HG02588 (cell line): Measurements from ENCODE around the gene PRR23A.

ENCODE experiments used
- ATAC-seq: cut with Tn5 transposase; IDR thresholded peaks from one replicate; pipeline ENCODE4 v1.9.1; 2021; ENCODE audit warnings: mild to moderate bottlenecking, moderate library complexity; ENCODE audit not compliant: unreplicated experiment

The PRR23A gene

DNA sequence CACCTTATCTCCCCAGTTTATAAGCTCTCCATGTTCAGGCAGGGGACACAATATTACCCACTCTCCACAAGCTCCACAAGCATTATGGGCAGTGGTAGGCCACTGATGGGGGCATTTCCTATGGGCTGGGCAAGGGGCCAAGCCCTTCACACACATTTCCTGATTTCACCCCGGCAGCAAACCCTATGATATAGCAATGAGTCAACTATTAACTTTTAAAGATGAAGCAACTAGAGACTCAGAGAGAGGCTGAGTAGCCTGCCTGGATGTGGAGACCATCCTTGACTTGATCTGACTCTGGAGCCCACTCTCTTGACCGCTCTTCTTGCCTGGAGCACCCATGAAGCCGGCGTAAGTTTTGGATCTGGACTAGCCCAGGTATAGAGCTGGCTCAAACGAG is 31.6 kb downstream of the PRR23A start:
- ATAC-seq = no peak

DNA sequence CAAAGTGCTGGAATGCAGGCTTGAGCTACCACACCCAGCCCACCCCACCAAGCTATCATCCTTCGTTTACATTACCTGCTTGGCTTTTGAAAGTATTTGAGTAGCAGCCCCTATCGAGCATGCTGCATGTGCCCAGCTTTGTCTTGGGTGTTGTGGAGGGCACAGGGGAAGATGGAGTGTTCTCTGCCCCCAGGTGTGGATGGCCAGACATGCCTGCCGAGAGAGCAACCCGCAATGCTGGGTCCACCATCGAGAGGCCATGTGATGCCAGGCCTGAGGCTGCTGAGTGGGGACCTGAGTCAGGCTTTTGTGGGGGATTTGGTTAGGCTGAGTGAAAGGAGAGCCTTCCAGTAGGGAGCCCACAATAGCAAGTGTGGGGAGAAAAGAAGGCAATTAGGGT is 33.1 kb downstream of the PRR23A start:
- no peak for ATAC-seq

DNA sequence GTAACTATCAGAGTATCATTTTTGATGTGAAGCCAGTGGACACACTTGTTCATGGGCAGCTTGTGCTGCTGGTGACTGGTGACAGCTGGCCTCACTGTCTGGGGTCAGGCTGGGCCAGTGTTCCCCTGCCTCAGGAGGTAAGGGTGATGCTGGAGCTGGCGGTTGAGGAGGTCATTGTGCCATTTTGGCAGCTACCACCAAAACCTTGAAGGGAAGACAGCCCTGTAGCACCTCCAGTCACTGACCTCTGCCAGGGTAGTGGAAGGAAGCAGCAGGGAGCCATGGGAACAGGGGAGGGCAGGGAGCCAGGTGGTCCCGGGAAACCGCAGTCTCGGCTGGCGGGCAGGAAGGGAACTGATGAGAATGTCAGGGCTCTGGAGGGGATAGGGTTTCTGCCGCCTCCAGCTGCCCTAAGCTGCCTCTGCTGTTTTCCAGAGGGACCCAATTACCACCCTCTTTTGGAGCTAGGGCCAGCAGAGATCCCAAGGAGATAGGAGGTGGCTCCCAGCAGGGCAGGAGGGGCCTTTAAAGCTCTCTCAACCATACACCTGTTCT is 34.2 kb downstream of the PRR23A start:
- ATAC-seq = no peak

DNA sequence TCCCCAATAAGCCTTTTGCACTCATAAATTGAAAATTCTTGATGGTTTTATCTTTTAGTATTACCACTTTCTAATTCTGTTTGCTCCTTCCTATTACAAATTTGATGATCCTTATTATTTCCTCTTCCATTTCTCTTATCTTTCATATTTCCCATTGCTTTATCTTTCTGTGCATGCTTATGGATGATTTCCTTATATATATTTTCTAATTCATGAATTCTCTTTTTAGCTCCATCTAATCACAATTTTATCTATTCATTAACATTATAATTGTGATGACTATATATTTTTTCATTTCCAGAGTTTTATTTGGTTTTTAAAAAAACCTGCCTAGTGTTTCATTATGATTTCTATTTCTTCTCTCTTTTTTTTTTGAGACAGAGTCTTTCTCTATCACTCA is 41.1 kb downstream of the PRR23A start:
- ATAC-seq = no peak

DNA sequence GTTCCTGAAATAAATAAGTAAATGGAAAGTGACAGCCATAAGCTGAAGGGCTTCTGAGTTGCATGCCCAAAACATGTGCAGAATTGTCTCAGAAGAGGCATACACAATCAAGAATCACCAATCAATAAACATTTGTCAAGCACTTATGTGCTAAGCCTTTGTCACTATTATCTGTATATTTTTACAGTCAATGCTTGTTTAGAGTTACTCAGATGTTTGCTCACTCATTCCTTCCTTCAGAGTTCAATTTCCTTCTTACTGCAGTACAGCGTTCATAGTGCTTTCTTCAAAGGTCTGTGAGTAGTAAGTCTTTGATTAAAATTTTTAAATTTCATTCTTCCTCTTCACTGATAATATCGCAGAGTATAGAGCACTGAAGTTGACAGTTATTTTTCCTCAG is 41.8 kb downstream of the PRR23A start:
- no peak for ATAC-seq

DNA sequence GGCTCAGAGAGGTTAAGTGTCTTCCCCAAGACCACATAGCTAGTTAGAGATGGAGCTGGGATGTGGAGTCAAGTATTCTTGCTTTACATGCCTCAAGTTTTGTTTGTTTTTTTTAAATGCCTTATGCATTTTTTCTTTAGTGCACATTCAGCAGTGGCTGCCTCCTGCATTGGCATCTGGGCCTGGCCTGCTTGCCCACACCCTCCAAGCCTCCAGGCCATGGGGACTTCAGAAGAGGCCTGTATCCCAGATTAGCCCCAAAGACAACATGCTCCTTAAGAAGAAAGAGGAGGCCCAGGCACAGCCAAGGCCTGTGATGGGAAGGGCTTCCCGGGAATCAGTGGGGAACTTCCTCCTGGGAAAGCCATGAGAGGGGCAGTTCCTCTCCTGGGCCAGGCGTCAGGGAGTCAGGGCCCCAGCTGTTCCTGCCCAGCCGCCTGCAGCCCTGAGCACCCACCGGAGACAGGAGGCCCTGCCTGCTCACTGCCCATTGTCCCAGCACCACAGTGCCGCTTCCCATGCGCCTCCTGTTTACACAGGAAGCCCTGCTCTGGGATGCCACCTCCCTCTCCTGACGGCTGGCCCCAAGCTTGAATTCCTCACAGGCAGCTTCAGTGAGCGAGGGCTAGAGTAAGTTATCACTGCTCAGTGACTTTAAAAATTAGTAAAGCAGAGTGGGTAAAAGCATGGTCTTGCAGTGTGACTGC is 43.1 kb downstream of the PRR23A start:
- ATAC-seq = no peak

DNA sequence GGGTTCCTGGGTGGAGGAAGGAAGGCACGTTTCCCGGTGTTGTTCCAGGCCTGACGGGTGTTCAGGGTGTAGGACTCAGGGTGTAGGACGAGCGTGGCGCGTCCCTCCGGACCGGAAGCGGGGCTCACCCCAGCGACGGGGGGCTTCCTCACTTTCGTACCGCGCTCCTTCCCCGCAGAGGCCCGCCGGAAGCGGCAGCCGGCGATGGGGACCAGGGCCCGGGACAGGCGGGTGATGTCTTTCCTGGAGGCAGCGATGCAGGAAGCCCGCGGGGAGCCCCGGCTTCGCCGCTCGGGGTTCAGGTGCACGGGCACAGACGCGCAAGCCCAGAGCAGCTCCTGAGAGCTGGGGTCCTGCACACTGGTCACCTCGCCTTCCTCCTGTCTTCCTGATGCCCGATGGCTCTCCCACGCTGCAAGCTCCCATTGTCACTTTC is 45.6 kb downstream of the PRR23A start:
- ATAC-seq = no peak
